ENCODE results near the gene LRRC32. TPM values are rescaled to one million over a fixed set of nuclear protein-coding genes. Genes with fewer than 3 reads are reported as not detected.
A peak's percentile ranks its signal among the peaks of the same experiment; 100 is the strongest.
"Not testable (repeated sequence)": the region's sequence is repeated elsewhere in the genome, so short reads cannot be mapped to it uniquely, and the experiment has no call there.

LRRC32 gene
- total RNA-seq, 2 donors from 2014 or later, result 12.5 to 15.6 TPM

DNA sequence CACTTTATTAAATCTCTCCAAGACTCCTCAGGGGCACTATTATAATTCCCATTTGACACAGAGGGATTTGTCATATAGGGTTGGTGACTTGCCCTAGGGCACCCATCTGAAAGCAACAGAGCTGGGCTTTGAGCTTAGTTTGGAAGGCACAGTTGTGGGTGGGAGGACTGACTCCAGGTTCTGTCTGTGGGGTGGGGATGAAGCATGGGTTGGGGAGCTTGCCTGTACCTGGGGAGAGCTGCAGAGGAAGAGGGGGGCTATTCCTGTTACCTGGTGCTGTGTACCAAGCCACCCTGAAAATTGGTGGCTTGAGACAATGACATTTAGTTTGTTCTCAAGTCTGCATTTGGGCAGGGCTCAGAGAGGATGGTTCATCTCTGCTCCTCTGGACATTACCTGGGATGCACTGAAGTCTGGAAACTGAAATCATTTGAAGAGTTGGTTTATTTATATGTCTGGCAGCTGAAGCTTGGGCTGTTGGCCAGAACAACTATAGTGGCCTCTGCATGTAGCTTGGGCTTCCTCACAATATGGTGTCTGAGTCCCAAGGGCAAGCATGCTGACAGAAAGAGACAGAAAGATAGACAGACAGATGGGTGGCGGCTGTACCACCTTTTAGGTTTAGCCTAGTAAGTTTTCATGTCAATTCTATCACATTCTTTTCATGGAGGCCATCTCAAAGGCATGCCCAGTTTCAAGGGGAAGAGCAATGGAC, 44.9 kb downstream of the LRRC32 start:
- intact Hi-C loops (cut with DNase I, micrococcal nuclease), result no loop called here
- DNase-seq (no peak), ATAC-seq (no peak)

DNA sequence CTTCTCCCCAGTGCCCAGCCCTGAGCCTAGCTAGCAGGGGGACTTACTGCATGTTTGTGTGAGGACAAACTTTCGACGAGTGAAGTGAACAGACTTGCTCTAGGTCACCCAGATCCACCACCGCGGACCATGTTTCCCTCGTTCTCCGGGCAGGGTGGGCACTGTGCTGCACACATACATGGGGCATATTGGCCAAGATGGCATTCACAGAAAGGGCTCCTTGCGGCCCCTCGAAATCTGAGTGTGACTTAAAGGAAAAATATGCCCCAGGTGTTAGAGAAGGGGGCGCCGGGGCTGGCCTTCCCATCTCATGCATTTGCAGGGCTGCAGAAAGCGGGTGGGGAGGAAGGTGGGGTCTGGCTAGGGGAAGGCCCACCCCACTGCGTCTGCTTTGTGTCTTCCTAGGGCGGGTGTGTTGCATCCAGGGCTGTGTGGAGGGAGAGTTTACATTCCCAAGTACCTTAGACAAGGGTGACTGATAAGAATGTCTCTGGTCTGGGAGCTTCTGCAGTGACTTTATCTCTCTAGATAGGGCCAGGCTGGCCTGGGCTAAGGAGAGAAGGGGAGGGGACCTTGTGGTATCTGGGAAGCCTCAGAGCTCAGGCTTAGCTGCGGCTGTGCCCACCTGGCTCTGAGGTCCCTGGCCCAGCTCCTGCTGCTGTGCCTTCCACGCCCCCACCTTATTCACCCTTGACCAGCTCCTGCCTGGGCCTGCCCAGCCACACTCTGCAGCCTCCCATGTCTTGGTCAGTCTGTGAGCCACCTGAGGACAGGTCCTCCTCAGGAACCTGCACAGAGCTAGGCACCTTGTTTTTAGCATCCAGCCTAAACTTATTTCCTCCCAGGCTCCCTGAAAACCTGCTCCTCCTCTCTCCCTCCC, 45.8 kb downstream of the LRRC32 start:
- intact Hi-C loops (cut with DNase I, micrococcal nuclease), result no loop called here
- ATAC-seq (no peak), DNase-seq (no peak)

DNA sequence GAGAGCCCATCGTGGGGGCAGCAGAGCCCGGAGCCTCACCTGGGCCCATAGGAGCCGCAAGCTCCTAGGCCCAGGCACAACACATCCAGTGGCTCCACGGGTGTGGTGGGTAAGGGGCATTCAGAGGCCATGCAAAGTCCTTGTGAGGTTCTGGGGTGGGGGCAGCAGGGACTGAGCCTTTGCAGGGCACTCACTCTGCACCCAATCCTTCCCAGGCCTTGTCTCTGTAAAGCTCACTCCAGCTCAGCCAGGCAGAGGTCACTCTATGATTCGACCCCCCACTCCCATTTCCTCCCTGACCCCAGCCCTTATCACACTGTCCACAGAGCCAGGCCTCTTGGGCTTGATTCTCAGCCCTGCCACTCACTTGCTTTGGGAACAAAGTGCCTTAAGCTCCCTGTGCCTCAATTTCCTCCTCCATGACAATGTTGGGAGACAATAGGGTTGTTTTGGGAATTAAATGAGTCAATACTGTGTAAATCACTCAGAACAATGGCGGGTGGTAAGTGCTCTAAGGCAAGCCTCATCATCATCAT, 46.6 kb downstream of the LRRC32 start:
- DNase-seq (no peak), ATAC-seq (no peak)
- intact Hi-C loops (cut with DNase I, micrococcal nuclease), result no loop called here

DNA sequence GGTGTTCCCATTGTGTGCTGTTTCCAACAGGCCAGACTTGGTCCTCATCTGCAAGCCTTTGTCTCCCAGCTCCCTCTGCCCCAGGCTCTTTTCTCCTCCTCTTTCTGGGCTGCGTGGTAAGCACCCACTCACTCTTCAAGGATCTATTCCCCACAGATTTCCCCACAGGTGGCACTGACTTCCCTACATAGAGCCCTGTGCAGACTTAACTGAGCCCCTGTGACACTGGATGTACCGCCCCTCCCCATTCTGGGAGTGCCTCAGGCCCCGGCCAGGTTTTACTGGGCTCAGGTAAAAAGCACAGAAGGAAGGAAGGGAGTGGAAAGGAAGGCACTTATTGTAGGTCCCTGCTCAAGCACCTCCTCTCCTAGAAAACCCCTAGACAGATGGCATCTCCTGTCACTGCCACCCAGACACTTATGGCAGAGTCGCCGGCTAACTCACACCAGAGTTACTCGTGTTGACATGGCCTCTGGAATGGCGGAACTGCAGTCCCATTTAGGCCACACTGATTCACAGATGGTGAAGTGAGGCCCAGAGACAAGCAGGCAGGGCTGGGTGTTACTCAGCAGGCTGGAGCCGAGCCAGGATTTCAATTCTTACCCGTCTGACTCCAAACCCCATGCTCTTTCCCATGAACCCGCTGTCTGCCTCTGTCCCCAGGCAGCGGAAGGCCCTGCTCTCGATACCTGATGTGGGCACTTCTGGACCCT, 47.2 kb downstream of the LRRC32 start:
- ATAC-seq (no peak), DNase-seq (no peak)
- intact Hi-C loops (cut with DNase I, micrococcal nuclease), result no loop called here

DNA sequence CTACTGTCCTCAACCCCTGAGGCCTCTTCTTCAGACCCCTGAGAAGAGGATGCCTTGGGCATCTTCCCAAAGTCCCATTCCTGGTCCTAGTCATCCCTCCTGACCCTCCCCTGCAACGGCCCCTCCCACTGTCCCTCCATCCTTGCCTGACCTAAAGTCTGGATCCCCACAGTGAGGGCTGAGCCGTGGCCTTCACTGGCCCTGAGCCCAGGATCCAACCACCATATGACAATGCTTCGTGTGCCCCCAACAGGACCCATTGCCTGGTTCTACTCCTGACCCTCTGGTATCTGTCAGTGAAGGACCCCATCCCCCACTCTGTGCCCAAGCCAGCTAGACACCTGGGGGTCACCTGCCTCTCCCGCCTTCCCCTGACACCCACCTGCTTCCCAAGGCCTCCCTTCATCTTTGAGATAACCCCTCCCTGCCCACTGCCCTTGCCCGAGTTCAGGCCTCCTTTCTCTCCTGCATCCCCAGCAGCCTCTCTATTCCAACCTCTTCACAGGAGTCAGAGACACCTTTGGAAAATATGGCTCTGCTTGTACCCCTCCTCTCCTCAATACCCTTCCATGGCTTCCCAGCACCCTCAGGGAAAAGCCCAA, 48.0 kb downstream of the LRRC32 start:
- ATAC-seq (no peak), DNase-seq (no peak)
- intact Hi-C loops (cut with DNase I, micrococcal nuclease), result no loop called here

DNA sequence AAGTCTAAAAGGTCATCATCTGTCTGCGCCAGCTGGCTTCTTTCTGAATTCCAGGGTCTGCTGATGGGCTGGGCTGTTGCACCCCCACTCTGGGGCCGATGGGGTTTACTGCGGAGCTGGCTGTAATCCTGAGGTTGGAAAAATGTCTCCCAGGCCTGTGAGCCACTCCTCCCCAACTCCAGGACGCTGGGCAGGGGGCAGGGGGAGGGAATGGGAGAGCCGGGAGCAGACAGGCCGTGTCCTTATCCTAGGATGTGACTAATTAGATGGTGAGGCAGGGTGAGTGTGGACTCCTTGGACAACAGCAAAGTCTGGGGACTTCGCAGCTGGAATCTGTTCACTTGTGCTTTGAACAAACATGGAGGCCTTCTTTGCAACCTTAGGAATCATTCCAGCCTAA, 48.7 kb downstream of the LRRC32 start:
- intact Hi-C loops (cut with DNase I, micrococcal nuclease), result no loop called here
- no peak for ATAC-seq
- DNase-seq, result no peak

DNA sequence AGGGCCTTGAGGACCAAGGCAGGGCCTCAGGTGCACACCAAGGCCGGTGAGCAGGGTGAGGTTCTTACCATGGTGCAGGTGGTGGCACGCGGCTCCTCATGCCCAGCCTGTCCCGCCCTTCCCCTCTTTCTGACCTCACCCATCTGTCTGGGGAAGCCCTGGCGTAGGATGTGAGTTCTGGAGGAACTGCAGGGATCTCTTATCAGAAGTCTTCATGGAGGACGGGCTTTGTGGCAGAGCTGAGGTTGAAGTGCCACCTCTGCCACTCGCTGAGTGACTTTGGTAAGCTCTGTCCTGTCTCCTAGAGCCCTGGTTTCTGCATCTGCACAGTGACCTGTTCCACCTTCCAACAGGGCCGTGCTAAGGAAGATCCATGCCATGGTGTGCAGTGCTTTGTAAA, 49.1 kb downstream of the LRRC32 start:
- peak; percentile 67 for ATAC-seq
- intact Hi-C loops (cut with DNase I, micrococcal nuclease), result no loop called here
- no peak for DNase-seq

DNA sequence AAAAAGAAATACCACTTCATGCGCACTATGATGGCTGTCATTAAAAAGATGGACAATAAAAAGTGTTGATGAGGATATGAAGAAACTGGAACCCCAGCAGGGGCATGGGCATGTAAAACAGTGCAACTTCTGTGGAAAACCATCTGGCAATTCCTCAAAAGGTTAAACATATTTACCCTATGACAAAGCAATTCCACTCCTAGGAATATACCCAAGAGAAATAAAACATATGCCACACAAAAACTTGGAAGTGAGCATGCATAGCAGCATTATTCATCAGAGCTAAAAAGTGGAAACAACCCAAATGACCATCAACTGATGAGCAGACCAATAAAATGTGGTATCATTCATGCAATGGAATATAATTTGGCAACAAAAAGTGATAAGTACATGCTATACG, 50.1 kb downstream of the LRRC32 start:
- ATAC-seq, result no peak
- no peak for DNase-seq
- intact Hi-C loops (cut with DNase I, micrococcal nuclease), result no loop called here

DNA sequence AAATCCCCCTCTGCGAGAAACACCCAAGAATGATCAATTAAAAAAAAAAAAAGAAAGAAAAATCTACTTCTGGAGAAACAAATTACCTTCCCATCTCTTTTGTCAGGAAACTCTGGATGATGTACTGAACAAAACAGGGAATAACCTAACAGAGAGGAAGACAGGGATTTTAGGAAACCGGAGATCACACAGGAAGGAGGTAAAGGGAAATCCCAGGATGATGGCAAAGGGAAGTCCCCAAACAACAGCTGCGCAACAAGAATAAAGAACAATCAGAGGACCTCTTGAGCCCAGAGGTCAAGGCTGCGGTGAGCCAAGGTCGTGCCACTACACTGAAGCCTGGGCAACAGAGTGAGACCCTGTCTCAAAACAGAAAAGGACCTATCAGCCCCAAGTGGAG, 50.7 kb downstream of the LRRC32 start:
- DNase-seq; ATAC-seq; intact Hi-C loops (cut with DNase I, micrococcal nuclease): not testable (repeated sequence)

DNA sequence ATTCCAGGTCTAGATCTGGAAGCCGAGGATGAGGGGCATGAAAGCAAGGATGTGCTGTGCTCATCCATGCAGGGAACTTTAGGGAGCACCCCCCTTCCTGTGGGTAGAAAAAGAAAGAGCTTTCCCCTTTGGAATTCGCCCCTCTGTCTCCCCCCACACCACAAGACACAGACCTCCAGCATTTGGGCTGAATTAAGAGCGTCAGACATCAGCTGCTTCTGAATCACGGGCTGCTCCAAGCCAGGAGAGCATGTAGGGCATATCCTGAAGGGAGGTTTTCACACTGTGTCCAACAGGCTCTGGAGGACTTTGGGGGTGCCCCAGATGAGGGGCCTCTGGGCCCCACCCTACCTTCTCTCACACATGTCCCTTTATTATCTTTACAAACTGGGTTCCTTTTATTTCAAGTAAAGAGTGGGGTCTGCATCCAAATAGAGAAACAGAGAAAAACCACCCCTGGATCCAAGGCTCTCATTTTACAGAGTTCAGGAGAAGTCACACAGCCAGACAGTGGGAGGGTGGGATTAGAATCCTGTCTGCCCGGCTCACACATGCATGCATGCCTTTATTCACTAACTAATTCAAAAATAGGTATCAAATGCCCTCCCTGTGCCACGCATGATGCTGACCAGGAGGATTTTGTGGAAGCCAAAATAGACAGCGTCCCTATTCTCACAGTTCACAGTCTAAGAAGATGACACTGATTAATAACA, 52.8 kb downstream of the LRRC32 start:
- ATAC-seq, result no peak
- intact Hi-C loops (cut with DNase I, micrococcal nuclease), result no loop called here
- no peak for DNase-seq

DNA sequence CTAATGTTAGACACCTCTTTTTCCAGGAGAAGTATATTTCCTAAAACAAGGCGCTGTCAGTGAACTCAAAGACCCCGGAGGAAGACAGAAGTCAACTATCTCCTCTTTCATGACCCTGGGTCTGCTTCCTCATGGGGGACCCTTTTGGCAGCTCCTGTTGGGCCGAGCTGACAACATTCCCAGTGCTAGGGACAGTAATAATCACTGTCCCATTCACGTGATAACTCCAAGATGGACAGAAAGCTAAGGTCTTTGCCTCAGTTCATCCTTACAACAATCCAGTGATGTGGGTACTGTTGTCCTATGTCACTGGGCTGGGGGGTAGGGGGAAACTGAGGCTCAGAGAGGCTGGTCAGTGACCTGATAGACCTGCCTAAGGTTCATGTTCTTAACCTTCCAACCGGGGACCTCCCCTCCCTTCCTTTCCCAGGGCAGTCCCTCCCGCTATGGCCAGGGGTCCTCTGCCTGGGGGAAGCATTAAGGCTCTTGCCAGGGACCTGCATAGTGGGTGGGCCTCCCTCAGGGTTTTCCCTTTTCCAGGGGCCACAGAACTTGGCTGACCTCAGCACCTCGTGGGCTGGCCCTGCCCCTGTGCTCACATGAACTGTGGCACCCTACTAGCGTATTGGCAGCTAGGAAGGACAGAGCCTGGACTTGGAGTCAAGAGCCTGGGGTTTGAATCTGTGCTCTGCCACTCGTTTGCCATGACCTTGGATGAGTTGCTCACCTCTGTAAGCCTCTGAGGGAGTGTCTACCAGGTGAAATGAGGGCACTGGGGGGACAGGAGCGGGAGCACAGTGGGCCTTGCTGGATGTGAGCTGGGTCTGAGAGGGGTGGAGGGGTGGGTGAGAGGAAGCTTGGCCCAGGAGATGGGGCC, 53.6 kb downstream of the LRRC32 start:
- intact Hi-C loops (cut with DNase I, micrococcal nuclease), result no loop called here
- DNase-seq (peak in 1 of 2 donors; percentile 21), ATAC-seq (no peak)

DNA sequence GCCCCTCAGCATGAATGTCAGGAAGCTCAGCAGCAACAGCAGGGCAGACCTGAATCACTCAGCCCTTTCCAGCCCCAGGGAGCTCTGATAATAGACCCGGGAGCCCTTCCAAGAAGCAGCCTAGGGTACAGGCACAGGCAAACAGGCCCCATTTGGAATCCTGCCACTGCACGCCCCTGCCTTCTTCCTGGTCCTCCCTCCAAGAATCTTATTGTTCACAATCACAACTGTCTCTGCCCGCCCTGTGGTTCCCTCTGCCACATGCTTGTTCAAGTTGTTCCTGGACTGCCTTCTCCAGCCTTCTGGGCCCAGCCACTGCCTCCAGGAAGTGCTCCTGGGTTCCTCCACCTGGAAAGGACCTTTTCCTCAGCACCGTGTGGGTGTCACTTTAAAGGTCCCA, 54.6 kb downstream of the LRRC32 start:
- peak; percentile 95 for ATAC-seq
- intact Hi-C loops (cut with DNase I, micrococcal nuclease), result no loop called here
- DNase-seq, result peak; percentile 77 to 85

DNA sequence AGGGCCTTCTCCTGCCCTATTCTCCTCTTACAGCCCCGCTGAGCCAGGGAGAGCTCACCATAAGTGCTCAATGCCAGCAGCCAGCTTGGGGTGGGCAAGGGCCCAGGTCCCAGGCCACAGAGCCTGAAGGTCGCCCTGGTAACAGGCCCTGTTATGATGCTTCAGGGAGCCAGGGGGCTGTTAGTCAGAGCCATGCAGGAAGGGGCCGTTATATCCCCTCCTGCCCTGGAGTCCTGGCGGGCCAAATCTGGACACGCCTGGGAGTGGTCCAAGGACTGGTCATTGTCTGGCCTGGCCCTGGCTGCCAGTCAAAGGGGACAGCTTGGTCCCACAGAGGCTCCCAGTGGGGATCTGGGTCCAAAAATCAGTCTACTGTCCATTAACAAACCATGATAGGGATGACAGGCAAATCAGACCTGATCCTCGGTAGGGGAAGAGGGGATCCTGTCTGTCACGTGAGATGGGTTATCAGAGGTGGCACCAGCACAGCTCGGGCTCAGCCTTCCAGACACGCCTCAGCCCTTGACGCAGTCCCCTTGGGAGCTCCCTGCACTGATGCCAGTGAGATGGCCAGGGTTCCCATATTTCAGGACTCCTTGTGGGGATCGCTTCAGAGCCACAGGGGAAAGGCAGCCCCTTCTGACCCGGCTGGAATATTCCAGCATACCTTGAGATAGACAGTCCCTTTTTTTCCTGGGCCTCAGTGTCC, 55.9 kb downstream of the LRRC32 start:
- ATAC-seq (no peak), DNase-seq (peak in 1 of 2 donors; percentile 23)
- intact Hi-C loops (cut with DNase I, micrococcal nuclease), result no loop called here

DNA sequence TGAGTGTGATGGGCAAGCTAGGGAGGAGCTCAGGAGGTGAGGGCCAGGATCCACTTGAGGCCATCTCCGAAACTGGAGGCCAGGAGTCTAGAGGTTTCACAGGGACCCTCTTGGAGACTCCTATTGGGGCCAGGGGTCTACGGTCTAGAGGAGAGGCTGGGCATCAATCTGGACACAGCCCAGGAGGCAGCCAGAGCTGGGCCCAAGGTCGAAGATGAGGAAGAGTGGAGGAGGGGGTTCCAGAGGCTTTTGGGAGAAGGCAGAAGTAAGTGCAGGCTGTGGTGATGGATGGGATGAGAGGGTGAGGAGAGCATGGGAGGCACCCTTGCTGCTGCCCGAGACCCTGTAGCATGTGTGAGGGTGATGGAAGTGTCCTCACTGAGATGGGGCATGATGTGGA, 56.6 kb downstream of the LRRC32 start:
- ATAC-seq (no peak), DNase-seq (no peak)
- intact Hi-C loops (cut with DNase I, micrococcal nuclease), result no loop called here

DNA sequence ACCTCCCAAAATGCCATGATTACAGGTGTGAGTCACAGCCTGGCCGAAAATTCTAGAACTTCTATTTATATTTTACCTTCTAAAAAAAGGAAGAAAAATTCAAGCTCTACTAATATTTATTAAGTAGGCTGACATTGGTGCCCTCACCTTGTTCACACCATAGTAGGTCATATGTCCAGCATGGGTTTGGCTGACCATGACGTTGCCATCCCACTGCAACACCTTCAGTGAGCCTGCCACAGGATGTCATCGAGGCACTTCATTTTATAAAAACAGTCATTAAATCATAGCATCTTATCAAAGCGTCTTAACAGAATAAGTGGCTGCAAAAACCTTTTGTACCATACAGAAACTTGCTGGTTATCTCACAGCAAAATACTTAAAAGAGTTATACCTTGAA, 58.3 kb downstream of the LRRC32 start:
- ATAC-seq, result no peak
- intact Hi-C loops (cut with DNase I, micrococcal nuclease), result no loop called here
- DNase-seq, result no peak

DNA sequence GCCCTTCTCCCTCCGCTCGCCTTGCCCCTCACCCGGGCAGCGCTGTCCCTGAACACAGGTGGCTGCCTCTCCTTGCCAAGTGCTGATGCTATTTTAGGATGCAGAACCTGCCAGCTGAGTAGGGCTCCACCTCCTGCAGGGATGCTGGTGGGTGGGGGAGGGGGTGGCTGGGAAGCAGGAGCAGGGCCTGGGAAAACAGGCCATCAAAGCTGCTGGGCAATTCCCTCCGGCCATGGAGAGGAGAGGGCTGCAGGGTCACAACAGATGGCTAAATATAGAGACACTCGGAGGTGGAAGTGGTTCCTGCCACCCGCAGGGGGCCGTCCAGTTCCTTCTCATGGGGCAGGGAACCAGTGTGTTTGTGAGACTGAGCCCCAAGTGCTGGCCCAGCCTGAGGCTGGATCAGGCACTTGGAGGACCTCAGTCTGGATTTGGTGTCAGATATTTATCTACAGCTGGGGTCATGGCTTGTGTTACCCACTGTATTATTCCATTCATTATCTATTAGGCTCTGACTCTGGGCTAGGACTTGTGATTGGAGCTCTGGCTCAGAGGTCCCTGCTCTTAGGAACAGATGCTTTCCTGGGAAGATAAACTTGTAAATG, 59.6 kb downstream of the LRRC32 start:
- DNase-seq (peak in 1 of 2 donors; percentile 25), ATAC-seq (no peak)
- intact Hi-C loops (cut with DNase I, micrococcal nuclease), result no loop called here

DNA sequence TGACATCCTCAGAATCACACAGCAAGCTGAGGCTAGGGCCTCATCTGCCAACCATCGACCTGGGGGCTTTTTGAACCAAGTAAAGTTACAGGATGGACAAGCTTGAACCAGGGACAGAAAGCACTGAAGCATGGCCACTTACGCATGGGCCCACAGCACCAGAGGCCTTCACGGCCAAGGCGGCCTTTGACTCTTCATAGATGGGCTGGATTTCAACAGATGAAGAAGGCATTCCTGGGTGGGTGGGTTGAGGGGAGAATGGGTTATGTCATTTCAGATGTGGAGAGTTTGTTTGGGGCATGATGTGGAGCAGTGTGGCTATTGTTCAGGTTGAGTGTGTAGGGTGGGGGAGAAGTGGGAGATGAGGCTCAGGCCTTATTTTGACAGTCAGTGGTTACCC, 60.2 kb downstream of the LRRC32 start:
- intact Hi-C loops (cut with DNase I, micrococcal nuclease), result no loop called here
- ATAC-seq, result no peak
- DNase-seq, result no peak
